Hematopoietic multipotent progenitor cell (in vitro differentiated cells): ENCODE results near the gene MORN3. TPM values are rescaled to one million over a fixed set of nuclear protein-coding genes. Genes with fewer than 3 reads are reported as not detected.

ENCODE experiments used
- DNase-seq, 3 donors: peaks; one replicate each; pipeline ENCODE4 v3.0.0-alpha.2; 2011 to 2015; ENCODE audit warnings: low read depth in 2 of 3, low spot score in 2 of 3
- small RNA-seq: library from RNA; depleted of rRNA; stranded (forward); fragments of <200 nt; gene quantifications from one replicate; pipeline ENCODE3, GENCODE V24; 2012
- total RNA-seq: library from RNA; depleted of rRNA; stranded (reverse); fragments of >200 nt; gene quantifications from one replicate; pipeline ENCODE4 v1.2.3, GENCODE V29; 2012

The MORN3 gene
- total RNA-seq, 1 donor, result 0.54 TPM

- DNase-seq, result no peak
Observed at GRCh38 chr12:121610239-121611149, 59.0 kb downstream of the MORN3 start.

- DNase-seq, result no peak
Observed at GRCh38 chr12:121608301-121608700, 61.2 kb downstream of the MORN3 start.

GRCh38 chr12:121603581-121603980 lies 65.9 kb downstream of the MORN3 start:
- DNase-seq, result no peak

- DNase-seq, result no peak
Observed at GRCh38 chr12:121602766-121603165, 66.7 kb downstream of the MORN3 start.

GRCh38 chr12:121600702-121601336 lies 68.6 kb downstream of the MORN3 start:
- no peak for DNase-seq

Small RNA genes within 50 kb of the gene (small RNA-seq; reads per million reads assigned to genes)
- gene RNU6-1004P, result not detected

Other genes with a start within 250 kb of the MORN3 start
- gene KDM2B, start 88.6 kb downstream of the MORN3 start, total RNA-seq, result 65.2 TPM
- 93.7 TPM for gene ORAI1, start 43.1 kb downstream of the MORN3 start, total RNA-seq
- 7.8 TPM for gene TMEM120B, start 43.1 kb upstream of the MORN3 start, total RNA-seq
- gene RHOF, start 124.0 kb upstream of the MORN3 start, total RNA-seq, result 74.3 TPM
- 14.3 TPM for gene SETD1B, start 134.4 kb upstream of the MORN3 start, total RNA-seq
- not detected for gene HPD, start 189.2 kb upstream of the MORN3 start, total RNA-seq
- gene PSMD9, start 219.1 kb upstream of the MORN3 start, total RNA-seq, result 39.3 TPM
- 1.1 TPM for gene CFAP251, start 248.9 kb upstream of the MORN3 start, total RNA-seq